Retinal pigment epithelial cell (primary cell): ENCODE data around the gene ITGA8.
"Not testable (repeated sequence)": the region's sequence is repeated elsewhere in the genome, so short reads cannot be mapped to it uniquely, and the experiment has no call there.

Experiments
- DNase-seq: peaks from one replicate; pipeline ENCODE4 v3.0.0-alpha.2; 2010; ENCODE audit warnings: low read depth
- H3K4me3 ChIP-seq: 2 replicates; pipeline ENCODE4 v1.5.1; 2011; ENCODE audit warnings: mild to moderate bottlenecking, low read length, control low read depth, moderate library complexity
- CTCF ChIP-seq: conservative IDR thresholded peaks from 2 replicates; pipeline ENCODE4 v1.5.1; 2011; ENCODE audit warnings: low read depth, low read length, control low read depth, inconsistent platforms

ITGA8 gene

GRCh38 chr10:15539262-15539661 lies 180.5 kb downstream of the ITGA8 start:
- DNase-seq, result no peak
- no peak overlapping the region for H3K4me3 ChIP-seq
- no peak for TF ChIP-seq CTCF

GRCh38 chr10:15534928-15535538 lies 184.7 kb downstream of the ITGA8 start:
- not testable (repeated sequence) for H3K4me3 ChIP-seq, DNase-seq

- DNase-seq, result no peak
- no peak for TF ChIP-seq CTCF
- no peak overlapping the region for H3K4me3 ChIP-seq
These were observed 187.6 kb downstream of the ITGA8 start for GRCh38 chr10:15531927-15532722.

GRCh38 chr10:15528859-15529239 lies 190.9 kb downstream of the ITGA8 start:
- TF ChIP-seq CTCF, result no peak
- H3K4me3 ChIP-seq, result no peak overlapping the region
- no peak for DNase-seq

GRCh38 chr10:15526754-15527153 lies 193.0 kb downstream of the ITGA8 start:
- TF ChIP-seq CTCF, result no peak
- H3K4me3 ChIP-seq, result no peak overlapping the region
- DNase-seq, result no peak

- no peak for TF ChIP-seq CTCF
- H3K4me3 ChIP-seq, result no peak overlapping the region
- no peak for DNase-seq
These were observed 198.3 kb downstream of the ITGA8 start for GRCh38 chr10:15521328-15521903.

- no peak overlapping the region for H3K4me3 ChIP-seq
- TF ChIP-seq CTCF, result no peak
- DNase-seq, result no peak
These were observed 201.5 kb downstream of the ITGA8 start for GRCh38 chr10:15518250-15518649.
